ENCODE results near the gene ZNF784.

The ZNF784 gene

GRCh38 chr19:55619286-55619685, 5.1 kb downstream of the ZNF784 start:
- H3K27me3 ChIP-seq (ENCODE audit: insufficient read depth, low read length), result no peaks in the 10 kb centered on the region
- no peak overlapping the region for H3K27ac ChIP-seq (ENCODE audit: low read depth, low read length)
- H2AFZ ChIP-seq (ENCODE audit: low read length, unreplicated experiment), result no peak overlapping the region
- H3K36me3 ChIP-seq (ENCODE audit: insufficient read depth, low read length), result no peaks in the 10 kb centered on the region
- no peak overlapping the region for H3K4me3 ChIP-seq (ENCODE audit: low read depth, low read length)
- no peaks in the 10 kb centered on the region for H3K79me2 ChIP-seq (ENCODE audit: control insufficient read depth, insufficient read depth, low read length, unreplicated experiment)
- H3K4me1 ChIP-seq (ENCODE audit: control insufficient read depth, insufficient read depth, low read length, unreplicated experiment), result no peaks in the 10 kb centered on the region

- no peaks in the 10 kb centered on the region for H3K27me3 ChIP-seq (ENCODE audit: insufficient read depth, low read length)
- no peaks in the 10 kb centered on the region for H3K36me3 ChIP-seq (ENCODE audit: insufficient read depth, low read length)
- no peak overlapping the region for H3K4me3 ChIP-seq (ENCODE audit: low read depth, low read length)
- no peak overlapping the region for H2AFZ ChIP-seq (ENCODE audit: low read length, unreplicated experiment)
- no peak overlapping the region for H3K27ac ChIP-seq (ENCODE audit: low read depth, low read length)
- H3K4me1 ChIP-seq (ENCODE audit: control insufficient read depth, insufficient read depth, low read length, unreplicated experiment), result no peaks in the 10 kb centered on the region
- no peaks in the 10 kb centered on the region for H3K79me2 ChIP-seq (ENCODE audit: control insufficient read depth, insufficient read depth, low read length, unreplicated experiment)
Measured at GRCh38 chr19:55618426-55618825, 5.9 kb downstream of the ZNF784 start.

- no peaks in the 10 kb centered on the region for H3K4me1 ChIP-seq (ENCODE audit: control insufficient read depth, insufficient read depth, low read length, unreplicated experiment)
- no peaks in the 10 kb centered on the region for H3K36me3 ChIP-seq (ENCODE audit: insufficient read depth, low read length)
- no peaks in the 10 kb centered on the region for H3K27me3 ChIP-seq (ENCODE audit: insufficient read depth, low read length)
- H3K79me2 ChIP-seq (ENCODE audit: control insufficient read depth, insufficient read depth, low read length, unreplicated experiment), result no peaks in the 10 kb centered on the region
- no peak overlapping the region for H3K4me3 ChIP-seq (ENCODE audit: low read depth, low read length)
- no peak overlapping the region for H3K27ac ChIP-seq (ENCODE audit: low read depth, low read length)
- no peak overlapping the region for H2AFZ ChIP-seq (ENCODE audit: low read length, unreplicated experiment)
Measured at GRCh38 chr19:55617426-55617825, 6.9 kb downstream of the ZNF784 start.

DNA sequence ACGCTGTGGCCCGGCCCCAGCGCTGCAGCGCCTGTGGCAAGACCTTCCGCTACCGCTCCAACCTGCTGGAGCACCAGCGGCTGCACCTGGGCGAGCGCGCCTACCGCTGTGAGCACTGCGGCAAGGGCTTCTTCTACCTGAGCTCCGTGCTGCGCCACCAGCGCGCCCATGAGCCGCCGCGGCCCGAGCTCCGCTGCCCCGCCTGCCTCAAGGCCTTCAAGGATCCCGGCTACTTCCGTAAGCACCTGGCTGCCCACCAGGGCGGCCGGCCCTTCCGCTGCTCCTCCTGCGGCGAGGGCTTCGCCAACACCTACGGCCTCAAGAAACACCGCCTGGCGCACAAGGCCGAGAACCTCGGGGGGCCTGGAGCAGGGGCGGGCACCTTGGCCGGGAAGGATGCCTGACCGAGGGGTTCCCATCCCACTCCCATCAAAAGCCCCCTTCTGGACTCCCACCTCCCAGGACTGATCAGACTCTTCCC, 7.9 kb downstream of the ZNF784 start:
- H3K79me2 ChIP-seq (ENCODE audit: control insufficient read depth, insufficient read depth, low read length, unreplicated experiment), result peaks cover 3% of the 10 kb centered on the region
- no peak overlapping the region for H3K27ac ChIP-seq (ENCODE audit: low read depth, low read length)
- H2AFZ ChIP-seq (ENCODE audit: low read length, unreplicated experiment), result no peak overlapping the region
- H3K27me3 ChIP-seq (ENCODE audit: insufficient read depth, low read length), result no peaks in the 10 kb centered on the region
- H3K4me1 ChIP-seq (ENCODE audit: control insufficient read depth, insufficient read depth, low read length, unreplicated experiment), result no peaks in the 10 kb centered on the region
- H3K36me3 ChIP-seq (ENCODE audit: insufficient read depth, low read length), result no peaks in the 10 kb centered on the region
- H3K4me3 ChIP-seq (ENCODE audit: low read depth, low read length), result no peak overlapping the region

GRCh38 chr19:55615543-55616394, 8.6 kb downstream of the ZNF784 start:
- no peaks in the 10 kb centered on the region for H3K36me3 ChIP-seq (ENCODE audit: insufficient read depth, low read length)
- no peaks in the 10 kb centered on the region for H3K27me3 ChIP-seq (ENCODE audit: insufficient read depth, low read length)
- no peak overlapping the region for H3K4me3 ChIP-seq (ENCODE audit: low read depth, low read length)
- H3K79me2 ChIP-seq (ENCODE audit: control insufficient read depth, insufficient read depth, low read length, unreplicated experiment), result peaks cover 7% of the 10 kb centered on the region
- H2AFZ ChIP-seq (ENCODE audit: low read length, unreplicated experiment), result no peak overlapping the region
- no peaks in the 10 kb centered on the region for H3K4me1 ChIP-seq (ENCODE audit: control insufficient read depth, insufficient read depth, low read length, unreplicated experiment)
- H3K27ac ChIP-seq (ENCODE audit: low read depth, low read length), result no peak overlapping the region

GRCh38 chr19:55614711-55615542, 9.4 kb downstream of the ZNF784 start:
- Histone ChIP-seq H3K4me1 (ENCODE audit: control insufficient read depth, insufficient read depth, low read length, unreplicated experiment) (no peaks in the 10 kb centered on the region), H3K36me3 (ENCODE audit: insufficient read depth, low read length) (peaks cover 1% of the 10 kb centered on the region; the same call in 1 of the 2 replicates), H3K27ac (ENCODE audit: low read depth, low read length) (no peak overlapping the region), H3K27me3 (ENCODE audit: insufficient read depth, low read length) (no peaks in the 10 kb centered on the region), H3K79me2 (ENCODE audit: control insufficient read depth, insufficient read depth, low read length, unreplicated experiment) (peaks cover 10% of the 10 kb centered on the region), H3K4me3 (ENCODE audit: low read depth, low read length) (no peak overlapping the region), H2AFZ (ENCODE audit: low read length, unreplicated experiment) (no peak overlapping the region)

DNA sequence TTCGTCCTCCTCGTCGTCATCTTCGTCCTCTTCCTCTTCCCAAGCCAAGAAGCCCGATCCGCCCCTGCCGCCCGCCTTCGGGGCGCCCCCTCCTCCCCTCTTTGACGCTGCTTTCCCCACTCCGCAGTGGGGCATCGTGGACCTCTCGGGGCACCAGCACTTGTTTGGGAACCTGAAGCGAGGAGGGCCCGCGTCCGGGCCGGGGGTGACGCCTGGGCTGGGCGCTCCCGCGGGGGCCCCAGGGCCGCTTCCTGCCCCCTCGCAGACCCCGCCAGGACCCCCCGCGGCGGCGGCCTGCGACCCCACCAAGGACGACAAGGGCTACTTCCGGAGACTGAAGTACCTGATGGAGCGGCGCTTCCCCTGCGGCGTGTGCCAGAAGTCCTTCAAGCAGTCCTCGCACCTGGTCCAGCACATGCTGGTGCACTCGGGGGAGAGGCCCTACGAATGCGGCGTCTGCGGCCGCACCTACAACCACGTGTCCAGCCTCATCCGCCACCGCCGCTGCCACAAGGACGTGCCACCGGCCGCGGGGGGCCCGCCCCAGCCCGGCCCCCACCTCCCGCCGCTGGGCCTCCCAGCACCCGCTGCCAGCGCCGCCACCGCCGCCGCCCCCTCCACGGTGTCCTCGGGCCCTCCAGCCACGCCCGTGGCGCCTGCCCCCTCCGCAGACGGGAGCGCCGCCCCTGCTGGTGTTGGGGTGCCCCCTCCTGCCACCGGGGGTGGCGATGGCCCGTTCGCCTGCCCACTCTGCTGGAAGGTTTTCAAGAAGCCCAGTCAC, 10.2 kb downstream of the ZNF784 start:
- Histone ChIP-seq H3K27ac (ENCODE audit: low read depth, low read length) (no peak overlapping the region), H3K4me1 (ENCODE audit: control insufficient read depth, insufficient read depth, low read length, unreplicated experiment) (no peaks in the 10 kb centered on the region), H3K36me3 (ENCODE audit: insufficient read depth, low read length) (peaks cover 9% of the 10 kb centered on the region; the same call in 1 of the 2 replicates), H2AFZ (ENCODE audit: low read length, unreplicated experiment) (no peak overlapping the region), H3K79me2 (ENCODE audit: control insufficient read depth, insufficient read depth, low read length, unreplicated experiment) (peaks cover 11% of the 10 kb centered on the region), H3K27me3 (ENCODE audit: insufficient read depth, low read length) (no peaks in the 10 kb centered on the region), H3K4me3 (ENCODE audit: low read depth, low read length) (no peak overlapping the region)

DNA sequence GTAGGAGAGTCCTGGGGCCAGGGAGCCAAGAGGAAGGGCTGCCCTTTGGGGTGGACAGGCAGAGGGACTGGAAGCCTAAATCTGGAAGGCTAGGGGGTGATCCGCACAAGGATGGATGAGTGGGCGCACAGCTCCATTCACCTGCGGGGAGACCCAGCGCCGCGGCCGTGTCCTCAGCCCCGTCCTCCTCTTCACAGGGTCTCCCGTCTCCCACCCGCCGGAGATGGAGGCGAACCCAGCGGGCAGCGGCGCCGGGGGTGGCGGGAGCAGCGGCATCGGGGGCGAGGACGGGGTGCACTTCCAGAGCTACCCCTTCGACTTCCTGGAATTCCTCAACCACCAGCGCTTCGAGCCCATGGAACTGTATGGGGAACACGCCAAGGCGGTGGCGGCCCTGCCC, 11.0 kb downstream of the ZNF784 start:
- H3K27me3 ChIP-seq (ENCODE audit: insufficient read depth, low read length), result no peaks in the 10 kb centered on the region
- H3K27ac ChIP-seq (ENCODE audit: low read depth, low read length), result no peak overlapping the region
- H3K4me3 ChIP-seq (ENCODE audit: low read depth, low read length), result no peak overlapping the region
- H3K79me2 ChIP-seq (ENCODE audit: control insufficient read depth, insufficient read depth, low read length, unreplicated experiment), result peaks cover 11% of the 10 kb centered on the region
- peaks cover 10% of the 10 kb centered on the region; the same call in 1 of the 2 replicates for H3K36me3 ChIP-seq (ENCODE audit: insufficient read depth, low read length)
- H3K4me1 ChIP-seq (ENCODE audit: control insufficient read depth, insufficient read depth, low read length, unreplicated experiment), result no peaks in the 10 kb centered on the region
- no peak overlapping the region for H2AFZ ChIP-seq (ENCODE audit: low read length, unreplicated experiment)

GRCh38 chr19:55611983-55612645, 12.3 kb downstream of the ZNF784 start:
- Histone ChIP-seq H3K4me3 (ENCODE audit: low read depth, low read length) (no peak overlapping the region), H3K36me3 (ENCODE audit: insufficient read depth, low read length) (peaks cover 10% of the 10 kb centered on the region; the same call in 1 of the 2 replicates), H2AFZ (ENCODE audit: low read length, unreplicated experiment) (no peak overlapping the region), H3K4me1 (ENCODE audit: control insufficient read depth, insufficient read depth, low read length, unreplicated experiment) (no peaks in the 10 kb centered on the region), H3K79me2 (ENCODE audit: control insufficient read depth, insufficient read depth, low read length, unreplicated experiment) (peaks cover 20% of the 10 kb centered on the region), H3K27me3 (ENCODE audit: insufficient read depth, low read length) (no peaks in the 10 kb centered on the region), H3K27ac (ENCODE audit: low read depth, low read length) (no peak overlapping the region)
